Cerebellar cortex (tissue), 1 donor: Measurements from ENCODE around the gene CALR.

Source experiments
- DNase-seq: peaks from one replicate; pipeline ENCODE4 v3.0.0-alpha.2; 2015; ENCODE audit warnings: low spot score

CALR gene

GRCh38 chr19:12979974-12980373, 41.6 kb downstream of the CALR start:
- DNase-seq: no peak

DNA sequence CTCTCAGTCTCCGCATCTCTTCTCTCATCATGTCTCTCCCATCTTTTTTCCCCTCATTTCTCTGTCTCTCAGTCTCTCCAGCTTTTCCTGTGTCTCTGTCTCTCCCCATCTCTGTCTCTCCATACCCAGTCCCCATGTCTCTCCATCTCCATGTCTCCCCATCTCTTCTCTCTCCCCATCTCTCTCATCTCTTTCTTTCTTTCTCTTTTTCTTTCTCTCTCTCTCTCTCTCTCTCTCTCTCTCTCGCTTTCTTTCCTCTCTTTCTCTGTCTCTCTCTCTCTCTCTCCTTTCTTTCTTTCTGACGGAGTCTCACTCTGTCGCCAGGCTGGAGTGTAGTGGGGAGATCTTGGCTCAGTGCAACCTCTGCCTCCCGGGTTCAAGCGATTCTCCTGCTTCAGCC, 44.2 kb downstream of the CALR start:
- DNase-seq: no peak

GRCh38 chr19:12983091-12983490, 44.7 kb downstream of the CALR start:
- no peak for DNase-seq

GRCh38 chr19:12983542-12984142, 45.2 kb downstream of the CALR start:
- DNase-seq: peak; percentile 66

- no peak for DNase-seq
These were observed 45.8 kb downstream of the CALR start for GRCh38 chr19:12984143-12984627.

GRCh38 chr19:12984683-12985048, 46.3 kb downstream of the CALR start:
- no peak for DNase-seq

DNA sequence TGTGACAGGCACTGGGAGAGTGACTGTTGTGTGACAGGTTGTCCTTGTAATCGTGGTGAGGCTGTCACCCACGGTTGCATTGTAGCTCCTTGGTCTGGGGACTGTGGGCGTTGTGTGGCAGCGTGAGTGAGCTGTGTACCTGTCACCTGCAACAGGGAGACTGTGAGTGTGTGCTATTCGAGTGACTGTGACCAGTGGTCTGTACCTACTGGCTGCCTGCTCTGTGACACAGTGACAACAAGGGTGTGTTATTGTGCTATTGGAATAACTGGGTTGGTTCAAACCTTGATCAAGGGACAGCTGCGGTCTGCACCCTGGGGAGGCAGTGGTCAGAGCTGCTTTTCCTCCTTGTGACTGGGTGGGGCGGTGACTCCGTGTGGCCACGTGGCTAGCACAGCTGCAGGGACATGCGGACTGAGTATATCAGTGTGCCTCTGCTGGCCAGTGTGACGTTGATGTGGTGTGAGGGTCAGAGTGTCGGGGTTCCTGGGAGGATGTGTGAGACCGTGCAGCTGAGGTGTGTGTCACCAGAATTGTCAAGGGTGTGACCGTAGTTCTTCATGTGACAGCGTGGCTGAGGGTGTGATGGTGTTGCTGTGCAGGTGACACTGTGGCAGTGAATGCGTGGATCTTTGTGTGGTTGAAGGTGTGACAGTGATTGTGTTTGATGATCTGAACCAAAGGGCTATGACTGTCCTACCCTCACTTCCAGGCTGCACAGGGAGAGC, 46.8 kb downstream of the CALR start:
- DNase-seq: no peak

DNA sequence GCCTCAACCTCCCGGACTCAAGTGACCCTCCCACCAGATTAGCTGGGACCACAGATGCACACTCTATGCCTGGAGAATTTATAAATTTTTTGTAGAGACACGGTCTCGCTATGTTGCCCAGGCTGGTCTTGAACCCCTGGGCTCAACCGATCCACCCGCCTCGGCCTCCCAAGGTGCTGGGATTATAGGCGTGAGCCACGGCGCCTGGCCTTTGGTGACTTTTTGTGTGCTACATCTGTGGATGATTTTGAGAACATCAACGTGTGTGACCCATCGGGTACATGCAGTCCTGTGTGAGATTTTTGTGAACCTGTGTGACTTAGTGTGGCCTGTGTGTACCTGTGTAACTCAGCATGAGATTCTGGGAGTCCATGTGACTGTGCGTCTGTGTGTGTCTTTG, 48.3 kb downstream of the CALR start:
- DNase-seq: no peak

- no peak for DNase-seq
These were observed 48.8 kb downstream of the CALR start for GRCh38 chr19:12987190-12987589.

GRCh38 chr19:12987781-12988180, 49.4 kb downstream of the CALR start:
- no peak for DNase-seq

GRCh38 chr19:12990431-12990830, 52.0 kb downstream of the CALR start:
- DNase-seq: no peak

GRCh38 chr19:12990853-12991252, 52.4 kb downstream of the CALR start:
- no peak for DNase-seq

- no peak for DNase-seq
These were observed 52.9 kb downstream of the CALR start for GRCh38 chr19:12991296-12991695.

- no peak for DNase-seq
These were observed 54.3 kb downstream of the CALR start for GRCh38 chr19:12992729-12993128.

- DNase-seq: no peak
These were observed 55.2 kb downstream of the CALR start for GRCh38 chr19:12993562-12993961.
